Globus pallidus (tissue), 1 donor: ENCODE measurements around the gene TBC1D14.

Experiments used
- DNase-seq: peaks from one replicate; pipeline ENCODE4 v3.0.0-alpha.2; 2015; ENCODE audit warnings: low spot score

The TBC1D14 gene

GRCh38 chr4:6953751-6954380 is 44.2 kb downstream of the TBC1D14 start:
- no peak for DNase-seq

DNA sequence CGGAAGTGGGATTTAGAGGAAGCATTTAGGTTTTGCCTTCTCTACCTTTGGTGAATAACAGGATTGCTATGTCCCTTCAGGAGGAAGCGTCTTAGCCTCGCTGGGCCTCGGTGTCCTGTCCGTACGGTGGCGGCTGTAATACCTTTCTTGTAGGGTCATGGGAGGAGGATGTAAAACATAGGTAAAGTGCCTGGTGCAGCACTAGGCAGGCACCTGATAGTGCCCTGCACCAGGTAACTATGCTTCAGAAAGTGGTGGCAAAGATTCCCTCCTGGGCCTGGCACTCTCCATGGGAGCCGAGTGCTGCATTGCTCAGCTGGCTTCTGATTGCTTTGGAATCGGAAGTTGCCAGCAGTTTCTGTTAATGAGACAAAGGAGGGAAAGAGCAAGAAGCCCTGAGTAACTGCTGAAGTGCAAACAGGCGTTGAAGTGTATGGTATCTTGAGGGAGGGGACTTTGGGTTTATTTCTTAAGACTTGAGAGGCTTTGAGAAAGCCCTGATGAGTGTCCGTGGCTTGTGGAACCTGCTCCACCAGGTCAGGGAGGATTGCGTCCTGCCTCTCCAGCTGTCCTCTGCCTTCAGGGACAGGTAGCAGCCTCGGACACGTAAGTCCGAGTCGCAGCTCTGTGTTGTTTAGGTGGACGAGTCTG is 45.8 kb downstream of the TBC1D14 start:
- DNase-seq, result no peak

GRCh38 chr4:6956087-6956433 is 46.4 kb downstream of the TBC1D14 start:
- no peak for DNase-seq

DNA sequence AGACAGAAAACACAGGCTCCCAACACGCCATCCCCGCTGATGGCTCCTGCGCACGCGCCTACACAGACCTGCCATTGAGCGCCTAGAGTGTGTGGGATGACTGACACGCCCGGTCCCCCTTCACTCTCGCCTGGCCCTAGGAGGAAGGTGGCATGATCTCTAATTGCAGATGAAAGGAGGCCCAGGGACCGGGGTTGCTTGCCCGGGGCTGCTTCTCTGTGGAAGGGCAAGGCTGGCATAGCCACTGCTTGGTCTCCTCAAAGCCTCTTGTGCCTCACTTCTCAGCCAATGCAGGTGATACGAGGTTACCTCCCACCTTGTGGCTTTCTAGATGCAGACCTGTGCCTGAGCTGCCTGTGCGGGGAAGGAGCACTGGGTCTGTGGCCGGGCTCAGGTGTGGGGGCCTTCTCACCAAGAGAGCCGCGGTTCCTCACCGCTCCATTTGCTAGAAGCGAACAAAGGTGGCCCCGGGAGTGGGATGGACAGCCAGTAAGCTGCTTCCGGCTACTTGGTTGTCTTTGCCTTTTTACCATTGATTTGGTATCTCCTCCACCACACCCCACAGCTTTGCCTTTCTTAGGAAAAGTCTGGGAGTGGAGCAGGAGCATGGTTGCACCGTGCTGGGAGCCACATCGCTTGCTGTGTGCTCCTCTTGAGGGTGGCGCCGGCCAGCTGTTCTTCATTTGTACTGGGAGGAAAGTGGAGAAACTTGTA is 47.0 kb downstream of the TBC1D14 start:
- no peak for DNase-seq

GRCh38 chr4:6957148-6957520 is 47.5 kb downstream of the TBC1D14 start:
- DNase-seq, result no peak

GRCh38 chr4:6957994-6958393 is 48.4 kb downstream of the TBC1D14 start:
- DNase-seq, result no peak

DNA sequence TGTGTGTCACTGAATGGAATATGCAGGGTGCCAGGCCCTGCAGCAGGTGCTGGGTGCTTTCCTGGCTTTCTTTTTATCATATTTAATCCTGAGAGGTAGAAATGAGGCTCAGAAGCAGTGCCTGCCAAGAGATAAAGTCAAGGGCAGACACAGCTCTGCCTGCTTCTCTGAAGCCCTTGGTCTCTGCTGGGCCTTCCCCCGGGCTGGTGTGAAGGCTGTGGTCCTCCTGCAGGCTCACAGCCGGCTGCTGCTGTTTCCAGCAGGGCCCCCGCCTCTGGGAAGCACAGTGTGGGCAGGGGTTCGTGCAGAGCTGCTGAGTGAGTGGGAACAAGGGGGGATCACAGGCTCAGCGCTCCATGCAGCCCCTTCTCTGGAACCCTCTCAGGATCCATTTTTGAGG is 49.6 kb downstream of the TBC1D14 start:
- no peak for DNase-seq

DNA sequence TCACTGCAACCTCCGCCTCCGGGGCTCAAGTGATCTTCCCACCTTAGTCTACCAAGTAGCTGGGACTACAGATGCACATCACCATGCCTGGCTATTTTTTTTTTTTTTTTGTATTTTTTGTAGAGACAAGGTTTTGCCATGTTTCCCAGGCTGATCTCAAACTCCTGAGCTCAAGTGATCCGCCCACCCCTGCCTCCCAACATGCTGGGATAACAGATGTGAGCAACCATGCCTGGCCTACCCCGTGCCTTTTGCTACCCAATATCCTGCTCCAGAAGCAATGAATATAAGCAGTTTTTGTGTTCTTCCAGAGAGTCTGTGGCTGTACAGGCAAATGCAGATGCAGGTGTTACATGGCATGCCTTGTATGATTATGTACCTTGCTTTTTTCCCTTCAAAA is 50.5 kb downstream of the TBC1D14 start:
- DNase-seq, result no peak

- no peak for DNase-seq
These were observed 51.2 kb downstream of the TBC1D14 start for GRCh38 chr4:6960628-6961412.

GRCh38 chr4:6961496-6962210 is 52.0 kb downstream of the TBC1D14 start:
- DNase-seq, result no peak

- peak; percentile 93 for DNase-seq
These were observed 52.8 kb downstream of the TBC1D14 start for GRCh38 chr4:6962211-6963041.

DNA sequence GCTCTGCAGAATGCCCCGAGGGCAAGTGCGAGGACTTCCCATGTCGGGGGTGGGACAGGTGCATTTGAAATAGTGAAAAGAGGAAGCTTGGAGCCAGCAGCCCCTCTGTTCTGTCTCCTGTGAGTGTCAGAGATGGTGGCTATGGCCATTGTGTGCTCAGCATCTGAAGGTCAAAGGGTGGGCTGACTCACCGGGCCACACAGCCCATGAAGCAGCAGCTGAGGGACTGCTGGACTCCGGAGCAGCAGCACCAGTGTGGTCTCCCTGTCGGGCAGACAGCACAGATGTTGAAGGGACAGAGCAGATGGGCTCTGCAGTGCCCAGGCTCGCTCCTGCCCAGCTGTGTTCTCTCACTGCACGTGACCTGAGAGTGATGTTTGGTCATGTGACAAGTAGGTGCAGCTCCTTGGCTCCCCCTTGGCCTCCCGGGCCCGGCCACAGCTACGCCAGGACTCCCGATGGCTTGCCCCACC is 53.5 kb downstream of the TBC1D14 start:
- no peak for DNase-seq

DNA sequence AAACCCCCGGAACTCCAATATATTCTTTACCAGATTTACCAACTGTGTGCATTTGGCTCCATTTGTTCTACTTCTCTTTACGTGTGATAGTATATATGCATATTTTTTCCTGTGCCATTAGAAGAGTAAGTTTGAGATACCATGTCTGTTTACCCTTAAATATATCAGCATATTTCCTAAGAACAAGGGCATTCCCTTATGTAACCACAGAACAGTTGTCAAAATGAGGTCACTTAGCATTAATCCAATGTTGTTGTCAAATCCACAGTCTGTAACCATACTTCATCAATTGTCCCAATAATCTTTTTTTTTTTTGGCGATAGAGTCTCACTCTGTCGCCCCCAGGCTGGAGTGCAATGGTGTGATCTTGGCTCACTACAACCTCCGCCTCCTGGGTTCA is 55.2 kb downstream of the TBC1D14 start:
- DNase-seq, result no peak

GRCh38 chr4:6965329-6965728 is 55.7 kb downstream of the TBC1D14 start:
- no peak for DNase-seq

GRCh38 chr4:6967846-6968340 is 58.3 kb downstream of the TBC1D14 start:
- DNase-seq, result no peak

GRCh38 chr4:6968496-6968895 is 58.9 kb downstream of the TBC1D14 start:
- no peak for DNase-seq

- no peak for DNase-seq
These were observed 60.5 kb downstream of the TBC1D14 start for GRCh38 chr4:6969826-6970800.

- peak; percentile 55 for DNase-seq
These were observed 62.1 kb downstream of the TBC1D14 start for GRCh38 chr4:6971536-6972374.

DNA sequence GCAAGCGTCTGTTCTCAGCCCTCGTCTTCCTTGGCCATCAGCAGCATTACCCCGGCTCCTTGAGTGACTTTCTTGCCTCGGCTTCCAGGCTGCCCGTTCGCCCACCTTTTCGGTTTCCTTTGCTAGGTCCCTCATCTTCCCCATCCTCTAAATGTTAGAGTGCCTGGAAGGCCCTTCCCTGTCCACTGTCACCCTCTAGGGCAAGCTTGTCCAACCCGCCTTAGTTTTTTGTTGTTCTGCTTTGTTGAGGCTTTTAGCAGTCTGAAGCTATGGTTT is 62.7 kb downstream of the TBC1D14 start:
- DNase-seq, result no peak
